CD4-positive, alpha-beta memory T cell (primary cell): ENCODE measurements around the gene ITPRIP. TPM values are rescaled to one million over a fixed set of nuclear protein-coding genes. Genes with fewer than 3 reads are reported as not detected.

ENCODE experiments used
- CTCF ChIA-PET: fragments of 350-600 bp; sonication (Branson Sonifier 250); formaldehyde crosslinking; loops from one replicate; lab custom pipeline; 2021; ENCODE audit warnings: inconsistent platforms; ENCODE audit not compliant: partially characterized antibody; lab: Charles Lee
- POLR2A ChIA-PET: fragments of 350-600 bp; sonication (Branson Sonifier 250); formaldehyde crosslinking; loops from one replicate; lab custom pipeline; 2021; ENCODE audit not compliant: partially characterized antibody; lab: Charles Lee
- DNase-seq, 5 donors: peaks; one replicate each; pipeline versions ENCODE4 v3.0.0 to v3.0.0-alpha.2; 2020 to 2022; ENCODE audit warnings: mixed read lengths in 1 of 5
- H3K27ac ChIP-seq: one replicate; pipeline ENCODE4 v1.7.0; 2013; ENCODE audit warnings: low read depth, low read length
- H3K27me3 ChIP-seq: 2 replicates; pipeline ENCODE4 v1.7.0; 2013; ENCODE audit warnings: mild to moderate bottlenecking, low read length, moderate library complexity; ENCODE audit not compliant: insufficient read depth
- H3K36me3 ChIP-seq: 2 replicates; pipeline ENCODE4 v1.7.0; 2013; ENCODE audit warnings: mild to moderate bottlenecking, low read length, moderate library complexity; ENCODE audit not compliant: insufficient read depth
- H3K4me1 ChIP-seq: 2 replicates; pipeline ENCODE4 v1.7.0; 2013; ENCODE audit warnings: mild to moderate bottlenecking, low read length, moderate library complexity; ENCODE audit not compliant: insufficient read depth
- H3K4me3 ChIP-seq, 2 donors: one replicate each; pipeline ENCODE4 v1.7.0; 2013; ENCODE audit warnings: low read length in 2 of 2, mild to moderate bottlenecking in 1 of 2
- H3K9me3 ChIP-seq, 2 donors: one replicate each; pipeline ENCODE4 v1.7.0; 2013; ENCODE audit warnings: low read length in 2 of 2, control low read depth in 1 of 2; ENCODE audit not compliant: control insufficient read depth in 1 of 2
- H3K27ac Mint-ChIP-seq, 7 donors: one replicate each; pipeline ENCODE4 v1.8.0; 2020 to 2021; ENCODE audit warnings: mixed read lengths in 7 of 7, mild to moderate bottlenecking in 6 of 7, inconsistent platforms in 3 of 7, moderate library complexity in 3 of 7
- H3K27me3 Mint-ChIP-seq, 2 donors: one replicate each; pipeline ENCODE4 v1.8.0; 2020 to 2021; ENCODE audit warnings: mixed read lengths in 2 of 2
- H3K36me3 Mint-ChIP-seq, 2 donors: one replicate each; pipeline ENCODE4 v1.8.0; 2020 to 2021; ENCODE audit warnings: mixed read lengths in 2 of 2, inconsistent platforms in 1 of 2, mild to moderate bottlenecking in 1 of 2
- H3K4me1 Mint-ChIP-seq, 4 donors: one replicate each; pipeline ENCODE4 v1.8.0; 2020 to 2021; ENCODE audit warnings: mixed read lengths in 4 of 4, mild to moderate bottlenecking in 1 of 4
- H3K4me3 Mint-ChIP-seq, 8 donors: one replicate each; pipeline ENCODE4 v1.8.0; 2020 to 2021; ENCODE audit warnings: mixed read lengths in 8 of 8, mild to moderate bottlenecking in 7 of 8, moderate library complexity in 6 of 8, inconsistent platforms in 3 of 8
- H3K9me3 Mint-ChIP-seq, 8 donors: one replicate each; pipeline ENCODE4 v1.8.0; 2020 to 2021; ENCODE audit warnings: mixed read lengths in 8 of 8, mild to moderate bottlenecking in 5 of 8, inconsistent platforms in 3 of 8, moderate library complexity in 1 of 8
- intact Hi-C: fragments of 100-400 bp; cut with micrococcal nuclease; formaldehyde crosslinking; loops from one replicate; pipeline ENCODE4 v1.15.1; 2023
- polyA plus RNA-seq, 2 donors: library from polyadenylated mRNA; unstranded; fragments of 300-500 nt; fragmentation: Illumina TruSeq; gene quantifications; one replicate each; pipeline ENCODE4 v1.2.3, GENCODE V29; 2021
- total RNA-seq, 2 experiments: library from RNA; stranded (reverse); gene quantifications; one replicate each; pipeline ENCODE4 v1.2.3, GENCODE V29; 2021

The ITPRIP gene
- total and polyA plus RNA-seq, 4 experiments from 2014 or later: 10.3 to 15.7 (median 14.2) TPM

GRCh38 chr10:104368381-104368780 lies 30.1 kb upstream of the ITPRIP start:
- CTCF ChIA-PET: interaction anchor here (1.1 to 1.8 kb wide), 3 partner anchors 15 to 339 kb away, joined by 3 to 4 read pairs (median 4); partner anchors contain the start of gene CFAP58
- peaks cover 4% of the 10 kb centered on the region for H3K27me3 ChIP-seq
- Mint-ChIP-seq H3K27ac (no peak overlapping the region), H3K4me1 (no peaks in the 10 kb centered on the region), H3K4me3 (no peak overlapping the region), H3K9me3 (peaks cover 0 to 8% (median 4%) of the 10 kb centered on the region in 8 donors), H3K36me3 (no peaks in the 10 kb centered on the region), H3K27me3 (peaks cover 19 to 25% of the 10 kb centered on the region in 2 donors)
- H3K9me3 ChIP-seq: no peaks in the 10 kb centered on the region
- H3K4me3 ChIP-seq: no peak overlapping the region
- no peaks in the 10 kb centered on the region for H3K4me1 ChIP-seq
- intact Hi-C loops: no loop called here
- H3K36me3 ChIP-seq: no peaks in the 10 kb centered on the region
- POLR2A ChIA-PET: no interaction called here
- DNase-seq: no peak
- H3K27ac ChIP-seq: no peak overlapping the region

- Mint-ChIP-seq H3K27me3 (peaks cover 20 to 26% of the 10 kb centered on the region in 2 donors), H3K4me1 (no peaks in the 10 kb centered on the region), H3K27ac (no peak overlapping the region), H3K36me3 (no peaks in the 10 kb centered on the region), H3K4me3 (no peak overlapping the region), H3K9me3 (peaks cover 0 to 8% (median 4%) of the 10 kb centered on the region in 8 donors)
- H3K4me3 ChIP-seq: no peak overlapping the region
- H3K27ac ChIP-seq: no peak overlapping the region
- intact Hi-C loops: no loop called here
- no peaks in the 10 kb centered on the region for H3K9me3 ChIP-seq
- no peaks in the 10 kb centered on the region for H3K4me1 ChIP-seq
- no peaks in the 10 kb centered on the region for H3K36me3 ChIP-seq
- no peak for DNase-seq
- ChIA-PET CTCF (interaction anchor here (1.1 to 1.8 kb wide), 4 partner anchors 14 to 338 kb away, joined by 3 to 4 read pairs (median 4); partner anchors contain the start of gene CFAP58), POLR2A (no interaction called here)
- H3K27me3 ChIP-seq: peaks cover 4% of the 10 kb centered on the region
Measured at GRCh38 chr10:104367904-104368303, 29.6 kb upstream of the ITPRIP start.

GRCh38 chr10:104359811-104360210 lies 21.5 kb upstream of the ITPRIP start:
- no peaks in the 10 kb centered on the region for H3K36me3 ChIP-seq
- CTCF ChIA-PET: interaction anchor here (1.1 kb wide), 1 partner anchor 68 kb away, joined by 4 read pairs; no protein-coding TSS in a partner anchor

GRCh38 chr10:104353325-104354048 lies 15.2 kb upstream of the ITPRIP start, which contains the start of gene CFAP58:
CFAP58 (plus strand) TSS chr10:104353833; CDS start chr10:104353898, 65 bp downstream.
- H3K4me1 Mint-ChIP-seq: peaks cover 0 to 19% (median 14%) of the 10 kb centered on the region in 4 donors

More at GRCh38 chr10:104359811-104360210, 21.5 kb upstream of the ITPRIP start:
- Histone ChIP-seq H3K27ac (no peak overlapping the region), H3K4me1 (no peaks in the 10 kb centered on the region), H3K9me3 (no peaks in the 10 kb centered on the region), H3K27me3 (no peaks in the 10 kb centered on the region), H3K4me3 (no peak overlapping the region)
- Mint-ChIP-seq H3K36me3 (no peaks in the 10 kb centered on the region), H3K4me3 (no peak overlapping the region), H3K4me1 (no peaks in the 10 kb centered on the region), H3K27me3 (peaks cover 6 to 12% of the 10 kb centered on the region in 2 donors), H3K9me3 (peaks cover 0 to 4% (median 0%) of the 10 kb centered on the region in 8 donors), H3K27ac (no peak overlapping the region)
- POLR2A ChIA-PET: no interaction called here
- intact Hi-C loops: no loop called here
- no peak for DNase-seq

GRCh38 chr10:104351919-104352318 lies 13.7 kb upstream of the ITPRIP start:
- ChIA-PET CTCF (interaction anchor here (0.9 to 11.8 kb wide), 13 partner anchors 9 to 80 kb away, joined by 4 to 481 read pairs (median 26); partner anchors contain the start of gene ITPRIP), POLR2A (interaction anchor here (0.7 to 6.1 kb wide), 5 partner anchors 14 to 83 kb away, joined by 3 to 74 read pairs (median 5); partner anchors contain the start of genes GSTO2 and ITPRIP)
- H3K27me3 Mint-ChIP-seq: no peaks in the 10 kb centered on the region
- H3K9me3 ChIP-seq: no peaks in the 10 kb centered on the region
- peak overlapping the region in 4 of 7 donors; percentile 61 to 83 (median 68) for H3K27ac Mint-ChIP-seq
- no peaks in the 10 kb centered on the region for H3K36me3 Mint-ChIP-seq
- H3K27ac ChIP-seq: no peak overlapping the region
- H3K27me3 ChIP-seq: no peaks in the 10 kb centered on the region
- H3K9me3 Mint-ChIP-seq: no peaks in the 10 kb centered on the region
- H3K4me3 Mint-ChIP-seq: peak overlapping the region in 5 of 8 donors; percentile 41 to 72 (median 61)
- peaks cover 33% of the 10 kb centered on the region for H3K4me1 ChIP-seq
- H3K4me3 ChIP-seq: no peak overlapping the region
- no peak for DNase-seq
- H3K4me1 Mint-ChIP-seq: peaks cover 4 to 19% (median 15%) of the 10 kb centered on the region in 4 donors
- intact Hi-C loops: loop anchor here (1.0 to 2.0 kb wide), 2 partner anchors 23 to 30 kb away; no protein-coding TSS in a partner anchor
- H3K36me3 ChIP-seq: no peaks in the 10 kb centered on the region

More at GRCh38 chr10:104353325-104354048, 15.2 kb upstream of the ITPRIP start, which contains the start of gene CFAP58:
- Histone ChIP-seq H3K27me3 (no peaks in the 10 kb centered on the region), H3K4me1 (peaks cover 33% of the 10 kb centered on the region), H3K9me3 (no peaks in the 10 kb centered on the region), H3K36me3 (no peaks in the 10 kb centered on the region), H3K4me3 (peak within 1 kb of the TSS; percentile 17 to 58), H3K27ac (peak within 1 kb of the TSS; percentile 18)
- ChIA-PET POLR2A (interaction anchor here (0.9 to 6.1 kb wide), 10 partner anchors 16 to 675 kb away, joined by 3 to 74 read pairs (median 6); partner anchors contain the start of genes GSTO2 and ITPRIP), CTCF (interaction anchor here (0.7 to 11.8 kb wide), 20 partner anchors 10 to 94 kb away, joined by 3 to 481 read pairs (median 8); partner anchors contain the start of genes GSTO2 and ITPRIP)
- no peaks in the 10 kb centered on the region for H3K27me3 Mint-ChIP-seq
- peak within 1 kb of the TSS in 3 of 8 donors; percentile 41 to 72 (median 61) for H3K4me3 Mint-ChIP-seq
- DNase-seq: peak; percentile 87 to 91 (median 88)
- H3K9me3 Mint-ChIP-seq: no peaks in the 10 kb centered on the region
- peak within 1 kb of the TSS in 4 of 7 donors; percentile 34 to 66 (median 46) for H3K27ac Mint-ChIP-seq
- intact Hi-C loops: loop anchor here (1.0 kb wide), 1 partner anchor 15 kb away; the partner anchor contains the start of gene ITPRIP
- H3K36me3 Mint-ChIP-seq: no peaks in the 10 kb centered on the region

- CTCF ChIA-PET: interaction anchor here (0.6 to 11.8 kb wide), 19 partner anchors 10 to 96 kb away, joined by 3 to 481 read pairs (median 8); partner anchors contain the start of genes GSTO1 and ITPRIP
- no peaks in the 10 kb centered on the region for H3K9me3 Mint-ChIP-seq
- H3K4me3 Mint-ChIP-seq: peak overlapping the region in 1 of 8 donors; percentile 25
- no peaks in the 10 kb centered on the region for H3K27me3 ChIP-seq
- no peaks in the 10 kb centered on the region for H3K36me3 Mint-ChIP-seq
- POLR2A ChIA-PET: interaction anchor here (0.8 to 6.1 kb wide), 5 partner anchors 14 to 82 kb away, joined by 3 to 74 read pairs (median 5); partner anchors contain the start of genes GSTO2 and ITPRIP
- intact Hi-C loops: loop anchor here (2.0 kb wide), 1 partner anchor 22 kb away; no protein-coding TSS in a partner anchor
- H3K4me3 ChIP-seq: no peak overlapping the region
- H3K4me1 Mint-ChIP-seq: peaks cover 9 to 21% (median 18%) of the 10 kb centered on the region in 4 donors
- no peaks in the 10 kb centered on the region for H3K36me3 ChIP-seq
- H3K4me1 ChIP-seq: peaks cover 36% of the 10 kb centered on the region
- H3K27ac ChIP-seq: no peak overlapping the region
- peak overlapping the region in 2 of 7 donors; percentile 14 to 73 for H3K27ac Mint-ChIP-seq
- H3K27me3 Mint-ChIP-seq: no peaks in the 10 kb centered on the region
- no peaks in the 10 kb centered on the region for H3K9me3 ChIP-seq
- no peak for DNase-seq
Measured at GRCh38 chr10:104351061-104351702, 12.9 kb upstream of the ITPRIP start.
